HEK293 (cell line): ENCODE data around the gene PLEKHA8.

Experiments used
- ATF2 ChIP-seq: fragments of 450-650 bp; formaldehyde crosslinking; IDR thresholded peaks from 2 replicates; pipeline ENCODE4 v1.5.1; 2016; ENCODE audit warnings: missing biosample characterization, missing genetic modification characterization, low read depth
- PBX3 ChIP-seq: sonication (generic); formaldehyde crosslinking; IDR thresholded peaks from 2 replicates; pipeline ENCODE4 v1.8.1; 2022; ENCODE audit warnings: mild to moderate bottlenecking, moderate library complexity, missing genetic modification reagents
- TCF7L2 ChIP-seq: IDR thresholded peaks from 2 replicates; pipeline ENCODE4 v1.6.1; 2011; ENCODE audit warnings: low read depth, mild to moderate bottlenecking, inconsistent platforms, low read length, moderate library complexity, borderline replicate concordance
- ZNF114 ChIP-seq: fragments of 450-650 bp; formaldehyde crosslinking; IDR thresholded peaks from 2 replicates; pipeline ENCODE4 v1.5.0; 2017; ENCODE audit warnings: missing biosample characterization, missing genetic modification characterization
- ZNF138 ChIP-seq: fragments of 450-650 bp; formaldehyde crosslinking; IDR thresholded peaks from 2 replicates; pipeline ENCODE4 v1.5.1; 2016; ENCODE audit warnings: missing biosample characterization, missing genetic modification characterization, borderline replicate concordance
- ZNF140 ChIP-seq: fragments of 450-650 bp; formaldehyde crosslinking; IDR thresholded peaks from 2 replicates; pipeline ENCODE4 v1.5.1; 2016; ENCODE audit warnings: missing biosample characterization, missing genetic modification characterization
- ZNF518A ChIP-seq: fragments of 450-650 bp; formaldehyde crosslinking; conservative IDR thresholded peaks from 2 replicates; pipeline ENCODE4 v1.5.1; 2016; ENCODE audit warnings: low read depth, missing biosample characterization, missing genetic modification characterization
- ZNF530 ChIP-seq: fragments of 450-650 bp; formaldehyde crosslinking; IDR thresholded peaks from 2 replicates; pipeline ENCODE4 v1.5.1; 2016; ENCODE audit warnings: low read depth, missing biosample characterization, missing genetic modification characterization
- ZNF791 ChIP-seq: fragments of 450-650 bp; formaldehyde crosslinking; IDR thresholded peaks from 2 replicates; pipeline ENCODE4 v1.5.1; 2016; ENCODE audit warnings: missing biosample characterization, missing genetic modification characterization
- TF ChIP-seq, protein P1 (sequence below): fragments of 450-650 bp; formaldehyde crosslinking; IDR thresholded peaks from 2 replicates; pipeline ENCODE4 v1.5.1; 2016; ENCODE audit warnings: missing biosample characterization, missing genetic modification characterization
- TF ChIP-seq, protein P2 (sequence below): fragments of 450-650 bp; formaldehyde crosslinking; IDR thresholded peaks from 2 replicates; pipeline ENCODE4 v1.5.1; 2016; ENCODE audit warnings: missing biosample characterization, missing genetic modification characterization
- TF ChIP-seq, protein P3 (sequence below): fragments of 450-650 bp; formaldehyde crosslinking; IDR thresholded peaks from 2 replicates; pipeline ENCODE4 v1.5.1; 2016; ENCODE audit warnings: missing biosample characterization, missing genetic modification characterization

- TF ChIP-seq, protein P1, sequence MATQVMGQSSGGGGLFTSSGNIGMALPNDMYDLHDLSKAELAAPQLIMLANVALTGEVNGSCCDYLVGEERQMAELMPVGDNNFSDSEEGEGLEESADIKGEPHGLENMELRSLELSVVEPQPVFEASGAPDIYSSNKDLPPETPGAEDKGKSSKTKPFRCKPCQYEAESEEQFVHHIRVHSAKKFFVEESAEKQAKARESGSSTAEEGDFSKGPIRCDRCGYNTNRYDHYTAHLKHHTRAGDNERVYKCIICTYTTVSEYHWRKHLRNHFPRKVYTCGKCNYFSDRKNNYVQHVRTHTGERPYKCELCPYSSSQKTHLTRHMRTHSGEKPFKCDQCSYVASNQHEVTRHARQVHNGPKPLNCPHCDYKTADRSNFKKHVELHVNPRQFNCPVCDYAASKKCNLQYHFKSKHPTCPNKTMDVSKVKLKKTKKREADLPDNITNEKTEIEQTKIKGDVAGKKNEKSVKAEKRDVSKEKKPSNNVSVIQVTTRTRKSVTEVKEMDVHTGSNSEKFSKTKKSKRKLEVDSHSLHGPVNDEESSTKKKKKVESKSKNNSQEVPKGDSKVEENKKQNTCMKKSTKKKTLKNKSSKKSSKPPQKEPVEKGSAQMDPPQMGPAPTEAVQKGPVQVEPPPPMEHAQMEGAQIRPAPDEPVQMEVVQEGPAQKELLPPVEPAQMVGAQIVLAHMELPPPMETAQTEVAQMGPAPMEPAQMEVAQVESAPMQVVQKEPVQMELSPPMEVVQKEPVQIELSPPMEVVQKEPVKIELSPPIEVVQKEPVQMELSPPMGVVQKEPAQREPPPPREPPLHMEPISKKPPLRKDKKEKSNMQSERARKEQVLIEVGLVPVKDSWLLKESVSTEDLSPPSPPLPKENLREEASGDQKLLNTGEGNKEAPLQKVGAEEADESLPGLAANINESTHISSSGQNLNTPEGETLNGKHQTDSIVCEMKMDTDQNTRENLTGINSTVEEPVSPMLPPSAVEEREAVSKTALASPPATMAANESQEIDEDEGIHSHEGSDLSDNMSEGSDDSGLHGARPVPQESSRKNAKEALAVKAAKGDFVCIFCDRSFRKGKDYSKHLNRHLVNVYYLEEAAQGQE (tag by site-specific recombination) = no peak
- TF ChIP-seq ZNF140 (tag by site-specific recombination) (no peak), ATF2 (no peak), ZNF791 (tag by site-specific recombination) (no peak), TCF7L2 (no peak), ZNF518A (no peak), ZNF138 (no peak), PBX3 (CRISPR knock-in tag) (no peak), ZNF530 (no peak), ZNF114 (no peak)
- TF ChIP-seq, protein P2, sequence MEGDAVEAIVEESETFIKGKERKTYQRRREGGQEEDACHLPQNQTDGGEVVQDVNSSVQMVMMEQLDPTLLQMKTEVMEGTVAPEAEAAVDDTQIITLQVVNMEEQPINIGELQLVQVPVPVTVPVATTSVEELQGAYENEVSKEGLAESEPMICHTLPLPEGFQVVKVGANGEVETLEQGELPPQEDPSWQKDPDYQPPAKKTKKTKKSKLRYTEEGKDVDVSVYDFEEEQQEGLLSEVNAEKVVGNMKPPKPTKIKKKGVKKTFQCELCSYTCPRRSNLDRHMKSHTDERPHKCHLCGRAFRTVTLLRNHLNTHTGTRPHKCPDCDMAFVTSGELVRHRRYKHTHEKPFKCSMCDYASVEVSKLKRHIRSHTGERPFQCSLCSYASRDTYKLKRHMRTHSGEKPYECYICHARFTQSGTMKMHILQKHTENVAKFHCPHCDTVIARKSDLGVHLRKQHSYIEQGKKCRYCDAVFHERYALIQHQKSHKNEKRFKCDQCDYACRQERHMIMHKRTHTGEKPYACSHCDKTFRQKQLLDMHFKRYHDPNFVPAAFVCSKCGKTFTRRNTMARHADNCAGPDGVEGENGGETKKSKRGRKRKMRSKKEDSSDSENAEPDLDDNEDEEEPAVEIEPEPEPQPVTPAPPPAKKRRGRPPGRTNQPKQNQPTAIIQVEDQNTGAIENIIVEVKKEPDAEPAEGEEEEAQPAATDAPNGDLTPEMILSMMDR = no peak
- TF ChIP-seq, protein P3, sequence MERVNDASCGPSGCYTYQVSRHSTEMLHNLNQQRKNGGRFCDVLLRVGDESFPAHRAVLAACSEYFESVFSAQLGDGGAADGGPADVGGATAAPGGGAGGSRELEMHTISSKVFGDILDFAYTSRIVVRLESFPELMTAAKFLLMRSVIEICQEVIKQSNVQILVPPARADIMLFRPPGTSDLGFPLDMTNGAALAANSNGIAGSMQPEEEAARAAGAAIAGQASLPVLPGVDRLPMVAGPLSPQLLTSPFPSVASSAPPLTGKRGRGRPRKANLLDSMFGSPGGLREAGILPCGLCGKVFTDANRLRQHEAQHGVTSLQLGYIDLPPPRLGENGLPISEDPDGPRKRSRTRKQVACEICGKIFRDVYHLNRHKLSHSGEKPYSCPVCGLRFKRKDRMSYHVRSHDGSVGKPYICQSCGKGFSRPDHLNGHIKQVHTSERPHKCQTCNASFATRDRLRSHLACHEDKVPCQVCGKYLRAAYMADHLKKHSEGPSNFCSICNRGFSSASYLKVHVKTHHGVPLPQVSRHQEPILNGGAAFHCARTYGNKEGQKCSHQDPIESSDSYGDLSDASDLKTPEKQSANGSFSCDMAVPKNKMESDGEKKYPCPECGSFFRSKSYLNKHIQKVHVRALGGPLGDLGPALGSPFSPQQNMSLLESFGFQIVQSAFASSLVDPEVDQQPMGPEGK (tag by site-specific recombination) = no peak
Observed at GRCh38 chr7:30057741-30058140, 29.5 kb downstream of the PLEKHA8 start.
